Measurements from ENCODE around the gene BTBD8.

GRCh38 chr1:92191726-92192125 lies 111.6 kb downstream of the BTBD8 start:
- TF ChIP-seq CTCF (IDR thresholded peaks at IDR 0.05) (no peak), POLR2A (IDR thresholded peaks at IDR 0.05) (no peak)

All from testis (tissue), 2 donors.